Mammary epithelial cell (primary cell): ENCODE results near the gene LPP.

Experiments
- CTCF ChIP-seq, 2 donors: IDR thresholded peaks in 1 of 2; conservative IDR thresholded peaks in 1 of 2; 2 replicates each; pipeline ENCODE4 v1.5.1; 2011 to 2012; ENCODE audit warnings: inconsistent platforms in 2 of 2, low read length in 2 of 2, mild to moderate bottlenecking in 2 of 2, control low read depth in 1 of 2, low read depth in 1 of 2; ENCODE audit not compliant: insufficient read depth in 1 of 2; ENCODE audit errors: extremely low read depth in 1 of 2
- EZH2 ChIP-seq: IDR thresholded peaks from 2 replicates; pipeline ENCODE4 v1.6.1; 2012; ENCODE audit warnings: low read length, inconsistent platforms, borderline replicate concordance

- TF ChIP-seq CTCF (conservative IDR thresholded peaks at IDR 0.05 in 1 of 2, IDR thresholded peaks at IDR 0.05 in 1 of 2; ENCODE audit: extremely low read depth in 1 of 2, insufficient read depth in 1 of 2, low read depth in 1 of 2, low read length in 2 of 2) (no peak), EZH2 (no peak)
These were observed 213.7 kb downstream of the LPP start for GRCh38 chr3:188367678-188368077.
